Measurements from ENCODE around the gene SPTLC2. TPM values are rescaled to one million over a fixed set of nuclear protein-coding genes. Genes with fewer than 3 reads are reported as not detected.

The SPTLC2 gene
- total RNA-seq, 1 experiment from 2014 or later: 32.6 TPM

- H2AK5ac ChIP-seq (ENCODE audit: insufficient read length, low read length): no peak overlapping the region
- H2BK12ac ChIP-seq (ENCODE audit: insufficient read length, low read depth, low read length): no peak overlapping the region
- H3K79me2 ChIP-seq (ENCODE audit: insufficient read depth, low read length): peaks cover 13% of the 10 kb centered on the region; the same call in 1 of the 2 replicates
Observed at GRCh38 chr14:77458249-77458950, 158.0 kb downstream of the SPTLC2 start.

More at GRCh38 chr14:77458249-77458950, 158.0 kb downstream of the SPTLC2 start:
- Histone ChIP-seq H3K9me3 (ENCODE audit: control insufficient read depth, low read depth, low read length) (no peaks in the 10 kb centered on the region), H3K4me1 (ENCODE audit: insufficient read depth, low read length) (no peaks in the 10 kb centered on the region; the same call in 1 of the 2 replicates), H4K5ac (ENCODE audit: insufficient read length, low read depth, low read length) (no peak overlapping the region), H3K18ac (ENCODE audit: insufficient read length, low read depth, low read length) (no peak overlapping the region), H3K4me2 (ENCODE audit: insufficient read depth, insufficient read length, low read length) (peak overlapping the region; percentile 89), H3K23ac (ENCODE audit: insufficient read length, low read depth, low read length) (no peak overlapping the region), H4K20me1 (ENCODE audit: control insufficient read depth, insufficient read depth, insufficient read length) (no peaks in the 10 kb centered on the region), H3K9ac (ENCODE audit: extremely low read depth, insufficient read length, low read length) (peak overlapping the region; percentile 85), H3K27me3 (ENCODE audit: insufficient read depth, low read length) (no peaks in the 10 kb centered on the region), H3K27ac (ENCODE audit: insufficient read length, low read depth, low read length) (no peak overlapping the region), H3K23me2 (ENCODE audit: insufficient read length, low read depth, low read length, poor library complexity, severe bottlenecking) (peaks cover 4% of the 10 kb centered on the region), H2AFZ (ENCODE audit: low read length) (no peak overlapping the region), H2BK5ac (ENCODE audit: insufficient read length, low read length) (no peak overlapping the region), H2BK20ac (ENCODE audit: low read depth, low read length, poor library complexity, severe bottlenecking) (no peak overlapping the region), H3T11ph (ENCODE audit: low read length) (no peak overlapping the region), H3K79me1 (ENCODE audit: insufficient read depth, low read depth, low read length, poor library complexity, severe bottlenecking) (peaks cover 7% of the 10 kb centered on the region), H3K14ac (ENCODE audit: insufficient read depth, low read length) (no peak overlapping the region), H3K56ac (ENCODE audit: insufficient read length, low read depth, low read length) (no peak overlapping the region), H3K4ac (ENCODE audit: low read depth, low read length) (no peak overlapping the region), H4K8ac (replicated peaks; ENCODE audit: insufficient read length, low read depth, low read length) (no peak overlapping the region), H2BK120ac (ENCODE audit: low read depth, low read length, poor library complexity, severe bottlenecking) (no peak overlapping the region), H4K91ac (ENCODE audit: insufficient read length, low read depth, low read length) (no peak overlapping the region), H2BK15ac (ENCODE audit: low read depth, low read length) (no peak overlapping the region)
- H3K9me3 Mint-ChIP-seq: no peaks in the 10 kb centered on the region
- no peaks in the 10 kb centered on the region for H3K27me3 Mint-ChIP-seq (ENCODE audit: low read depth)
- peak; percentile 45 for DNase-seq
- no CpG with 5 or more reads among the region's 29 CpGs for WGBS (ENCODE audit: extremely low coverage, insufficient read length, low lambda C conversion rate)
- no peak for TF ChIP-seq CTCF (conservative IDR thresholded peaks at IDR 0.05)
- H3K4me1 Mint-ChIP-seq: peaks cover 20 to 22% of the 10 kb centered on the region in 2 experiments
- H3K27ac Mint-ChIP-seq: peak overlapping the region; percentile 100; a peak in 6 of 7 replicates
- peaks cover 32 to 42% (median 39%) of the 10 kb centered on the region in 3 experiments for H3K36me3 Mint-ChIP-seq (ENCODE audit: insufficient read depth in 1 of 3, low read depth in 3 of 3)
- H3K4me3 Mint-ChIP-seq: peak overlapping the region; percentile 100
